Adrenal gland (tissue), 5 donors: Measurements from ENCODE around the gene FAM120B.

Source experiments
- CTCF ChIP-seq, 6 experiments: fragments of 450-650 bp in 4 of 6; fragments of 200-600 bp in 2 of 6; sonication (generic) in 1 of 6; IDR thresholded peaks; 1 replicate in 5 of 6; 2 replicates in 1 of 6; pipeline versions ENCODE4 v1.5.1 to v1.8.0; 2016 to 2021; ENCODE audit warnings: antibody characterized with exemption in 6 of 6, mild to moderate bottlenecking in 2 of 6, moderate library complexity in 1 of 6
- POLR2A ChIP-seq, 2 donors: fragments of 450-650 bp; IDR thresholded peaks; one replicate each; pipeline ENCODE4 v1.6.1; 2017; ENCODE audit warnings: antibody characterized with exemption in 2 of 2, mild to moderate bottlenecking in 2 of 2, moderate library complexity in 1 of 2
- donor health status: DM: no; HTN: no; CAD: no.

- no peak for TF ChIP-seq CTCF (IDR thresholded peaks at IDR 0.05)
- TF ChIP-seq POLR2A (IDR thresholded peaks at IDR 0.05) = peak in 1 of 2 donors; percentile 77
Measured at GRCh38 chr6:170360476-170360875, 53.9 kb downstream of the FAM120B start.
